ENCODE measurements around the gene ASB15. TPM values are rescaled to one million over a fixed set of nuclear protein-coding genes. Genes with fewer than 3 reads are reported as not detected.

Gene ASB15
- total and polyA plus RNA-seq, 2 donors (not counting 3 experiments of a cell fraction or from before 2014, with no cell fraction given), result not detected

DNA sequence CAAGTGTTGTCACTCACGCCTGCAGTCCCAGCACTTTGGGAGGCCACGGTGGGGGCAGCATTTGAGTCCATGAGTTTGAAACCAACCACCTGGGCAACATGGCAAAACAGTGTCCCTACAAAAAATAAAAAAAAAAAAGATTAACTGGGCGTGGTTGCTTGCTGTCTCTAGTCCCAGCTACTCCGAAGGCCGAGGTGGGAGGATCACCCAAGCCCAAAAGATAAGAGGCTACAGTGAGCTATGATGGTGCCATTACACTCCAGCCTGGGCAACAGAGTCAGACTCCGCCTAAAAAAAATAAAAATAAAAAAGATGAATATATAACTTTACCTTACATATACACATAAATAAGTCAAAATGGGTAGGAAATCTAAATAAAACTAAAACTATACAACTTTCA, 51.5 kb downstream of the ASB15 start:
- Histone ChIP-seq H3K36me3 (ENCODE audit: control insufficient read depth in 2 of 2, extremely low read depth in 1 of 2, insufficient read depth in 2 of 2, low read length in 2 of 2) (no peaks in the 10 kb centered on the region), H4K20me1 (replicated peaks; ENCODE audit: control insufficient read depth, extremely low read depth, insufficient read depth, low read length) (no peaks in the 10 kb centered on the region), H3K9ac (replicated peaks; ENCODE audit: extremely low read depth, insufficient read depth, low read length) (no peak overlapping the region), H3K79me2 (ENCODE audit: control insufficient read depth, insufficient read depth, low read length) (no peaks in the 10 kb centered on the region), H3K9me3 (replicated peaks; ENCODE audit: control insufficient read depth, insufficient read depth, low read length) (no peaks in the 10 kb centered on the region), H3K27ac (ENCODE audit: insufficient read depth, low read depth, low read length) (no peak overlapping the region), H3K27me3 (ENCODE audit: control insufficient read depth in 2 of 2, insufficient read depth in 2 of 2, low read length in 2 of 2) (no peaks in the 10 kb centered on the region), H3K4me2 (ENCODE audit: insufficient read depth, low read length) (no peak overlapping the region), H3K9me1 (replicated peaks; ENCODE audit: control insufficient read depth, extremely low read depth, insufficient read depth, low read length) (no peaks in the 10 kb centered on the region), H2AFZ (ENCODE audit: low read depth, low read length) (no peak overlapping the region), H3K4me1 (ENCODE audit: control insufficient read depth, extremely low read depth, insufficient read depth, low read length) (peaks cover 15% of the 10 kb centered on the region), H3K4me3 (replicated peaks in 1 of 3; ENCODE audit: insufficient read depth in 1 of 3, low read depth in 1 of 3, low read length in 3 of 3) (no peak overlapping the region)
- dilution Hi-C loops (cut with MboI; ENCODE audit: extremely low pct_ligation_motif_present, low sequenced_read_pairs) (no loop called here), intact Hi-C loops (cut with micrococcal nuclease) (no loop called here)
- CTCF ChIA-PET, result interaction anchor here (1.2 to 1.8 kb wide), 3 partner anchors 12 to 48 kb away, joined by 3 to 6 read pairs (median 3); no protein-coding TSS in a partner anchor
- DNase-seq (ENCODE audit: low read depth, low spot score) (no peak), FAIRE-seq (no peak)
- no TSS peak for BruUV-seq (replicated peaks)
- POLR2A ChIA-PET, result no interaction called here
- TF ChIP-seq POLR2A (IDR thresholded peaks at IDR 0.05; ENCODE audit: low read depth, low read length), result no peak
- no peak for TF ChIP-seq CTCF (IDR thresholded peaks at IDR 0.05; ENCODE audit: extremely low read depth in 1 of 2, insufficient read depth in 1 of 2, low read depth in 1 of 2, low read length in 2 of 2)
- no peak for TF ChIP-seq FOS (IDR thresholded peaks at IDR 0.05; ENCODE audit: borderline replicate concordance, insufficient read depth, low read length)
- no peak for TF ChIP-seq MYC (IDR thresholded peaks at IDR 0.05; ENCODE audit: low read depth, low read length)
- TF ChIP-seq EZH2 (IDR thresholded peaks at IDR 0.05; ENCODE audit: borderline replicate concordance, low read depth, low read length, severe bottlenecking), result no peak
- TF ChIP-seq POLR2AphosphoS5 (IDR thresholded peaks at IDR 0.05; ENCODE audit: insufficient read depth, low read depth, low read length), result no peak
- no peak for TF ChIP-seq MAX (IDR thresholded peaks at IDR 0.05; ENCODE audit: insufficient read depth, insufficient read length)

All from endothelial cell of umbilical vein (primary cell).